HEK293 (cell line): Measurements from ENCODE around the gene CAPS.
A peak's percentile ranks its signal among the peaks of the same experiment; 100 is the strongest.

Source experiments
- CTCF ChIA-PET: fragments of 350-600 bp; formaldehyde crosslinking; extraction: SDS; loops from one replicate; lab custom pipeline; 2021; ENCODE audit warnings: antibody characterized with exemption; lab: Yijun Ruan, JAX
- POLR2A ChIA-PET: fragments of 300-600 bp; formaldehyde crosslinking; extraction: SDS; loops from one replicate; lab custom pipeline; 2020; ENCODE audit warnings: antibody characterized with exemption, inconsistent platforms; lab: Yijun Ruan, JAX
- H3K27ac ChIP-seq: fragments of 200-500 bp; sonication (Bioruptor generic); 2 replicates; pipeline ENCODE4 v1.5.1; 2014; ENCODE audit warnings: low read depth, low read length, control low read depth, inconsistent platforms; ENCODE audit errors: extremely low read depth
- H3K36me3 ChIP-seq, 2 experiments: fragments of 200-500 bp in 1 of 2; sonication (Bioruptor generic) in 1 of 2; 1 replicate in 1 of 2; 2 replicates in 1 of 2; pipeline ENCODE4 v1.5.1; 2014 to 2017; ENCODE audit warnings: inconsistent platforms in 2 of 2, low read length in 2 of 2; ENCODE audit not compliant: control insufficient read depth in 2 of 2, insufficient read depth in 1 of 2
- H3K4me1 ChIP-seq: fragments of 200-500 bp; sonication (Bioruptor generic); 2 replicates; pipeline ENCODE4 v1.5.1; 2014; ENCODE audit warnings: mild to moderate bottlenecking, low read length, inconsistent platforms; ENCODE audit not compliant: control insufficient read depth, insufficient read depth
- H3K4me3 ChIP-seq: 2 replicates; pipeline ENCODE4 v1.5.1; 2011; ENCODE audit warnings: low read depth, mild to moderate bottlenecking, control low read depth, low read length, moderate library complexity
- H3K9me3 ChIP-seq: fragments of 200-500 bp; sonication (Bioruptor generic); 2 replicates; pipeline ENCODE4 v1.5.1; 2014; ENCODE audit warnings: low read depth, low read length, inconsistent platforms; ENCODE audit not compliant: control insufficient read depth, insufficient read depth
- GFI1B ChIP-seq: fragments of 450-650 bp; formaldehyde crosslinking; IDR thresholded peaks from 2 replicates; pipeline ENCODE4 v1.5.1; 2016; ENCODE audit warnings: missing biosample characterization, missing genetic modification characterization
- RBAK ChIP-seq: fragments of 450-650 bp; formaldehyde crosslinking; IDR thresholded peaks from 2 replicates; pipeline ENCODE4 v1.5.1; 2016; ENCODE audit warnings: missing biosample characterization, missing genetic modification characterization
- SCRT1 ChIP-seq: fragments of 450-650 bp; formaldehyde crosslinking; IDR thresholded peaks from 2 replicates; pipeline ENCODE4 v1.5.1; 2016; ENCODE audit warnings: missing biosample characterization, missing genetic modification characterization, borderline replicate concordance
- ZFP37 ChIP-seq: fragments of 450-650 bp; formaldehyde crosslinking; IDR thresholded peaks from 2 replicates; pipeline ENCODE4 v1.5.1; 2016; ENCODE audit warnings: missing biosample characterization, missing genetic modification characterization
- ZIC2 ChIP-seq: fragments of 450-650 bp; formaldehyde crosslinking; IDR thresholded peaks from 2 replicates; pipeline ENCODE4 v1.5.1; 2016; ENCODE audit warnings: missing biosample characterization, missing genetic modification characterization
- ZNF202 ChIP-seq: fragments of 450-650 bp; formaldehyde crosslinking; IDR thresholded peaks from 2 replicates; pipeline ENCODE4 v1.5.1; 2016; ENCODE audit warnings: missing biosample characterization, missing genetic modification characterization, borderline replicate concordance
- ZNF311 ChIP-seq: fragments of 450-650 bp; formaldehyde crosslinking; IDR thresholded peaks from 2 replicates; pipeline ENCODE4 v1.5.1; 2017; ENCODE audit warnings: missing biosample characterization, missing genetic modification characterization, borderline replicate concordance
- ZNF423 ChIP-seq: fragments of 450-650 bp; formaldehyde crosslinking; IDR thresholded peaks from 2 replicates; pipeline ENCODE4 v1.5.1; 2016; ENCODE audit warnings: missing biosample characterization, missing genetic modification characterization
- ZNF426 ChIP-seq: fragments of 450-650 bp; formaldehyde crosslinking; IDR thresholded peaks from 2 replicates; pipeline ENCODE4 v1.5.1; 2017; ENCODE audit warnings: missing biosample characterization, missing genetic modification characterization, mild to moderate bottlenecking, inconsistent platforms, moderate library complexity
- ZNF529 ChIP-seq: fragments of 450-650 bp; formaldehyde crosslinking; IDR thresholded peaks from 2 replicates; pipeline ENCODE4 v1.5.1; 2017; ENCODE audit warnings: missing genetic modification characterization, missing biosample characterization; ENCODE audit not compliant: insufficient replicate concordance
- ZNF561 ChIP-seq: fragments of 450-650 bp; IDR thresholded peaks from 2 replicates; pipeline ENCODE4 v1.5.1; 2018; ENCODE audit warnings: missing biosample characterization, missing genetic modification characterization, borderline replicate concordance
- ZNF585B ChIP-seq: fragments of 450-650 bp; formaldehyde crosslinking; IDR thresholded peaks from 2 replicates; pipeline ENCODE4 v1.5.1; 2016; ENCODE audit warnings: missing biosample characterization, missing genetic modification characterization
- ZNF600 ChIP-seq: fragments of 450-650 bp; formaldehyde crosslinking; IDR thresholded peaks from 2 replicates; pipeline ENCODE4 v1.5.1; 2016; ENCODE audit warnings: missing biosample characterization, missing genetic modification characterization
- ZNF677 ChIP-seq: fragments of 450-650 bp; IDR thresholded peaks from 2 replicates; pipeline ENCODE4 v1.5.0; 2018; ENCODE audit warnings: missing biosample characterization, mild to moderate bottlenecking, missing genetic modification characterization, moderate library complexity
- ZNF747 ChIP-seq: fragments of 450-650 bp; formaldehyde crosslinking; IDR thresholded peaks from 2 replicates; pipeline ENCODE4 v1.5.1; 2016; ENCODE audit warnings: missing biosample characterization, missing genetic modification characterization
- TF ChIP-seq, protein P1 (sequence below): fragments of 450-650 bp; formaldehyde crosslinking; IDR thresholded peaks from 2 replicates; pipeline ENCODE4 v1.5.0; 2017; ENCODE audit warnings: missing biosample characterization, missing genetic modification characterization, borderline replicate concordance
- TF ChIP-seq, protein P2 (sequence below): fragments of 450-650 bp; formaldehyde crosslinking; IDR thresholded peaks from 2 replicates; pipeline ENCODE4 v1.5.1; 2016; ENCODE audit warnings: missing biosample characterization, missing genetic modification characterization
- TF ChIP-seq, protein P3 (sequence below): fragments of 450-650 bp; formaldehyde crosslinking; IDR thresholded peaks from 2 replicates; pipeline ENCODE4 v1.5.1; 2016; ENCODE audit warnings: missing biosample characterization, missing genetic modification characterization
- TF ChIP-seq, protein P4 (sequence below): fragments of 450-650 bp; formaldehyde crosslinking; conservative IDR thresholded peaks from 2 replicates; pipeline ENCODE4 v1.5.1; 2016; ENCODE audit warnings: low read depth, missing biosample characterization, missing genetic modification characterization

CAPS gene

DNA sequence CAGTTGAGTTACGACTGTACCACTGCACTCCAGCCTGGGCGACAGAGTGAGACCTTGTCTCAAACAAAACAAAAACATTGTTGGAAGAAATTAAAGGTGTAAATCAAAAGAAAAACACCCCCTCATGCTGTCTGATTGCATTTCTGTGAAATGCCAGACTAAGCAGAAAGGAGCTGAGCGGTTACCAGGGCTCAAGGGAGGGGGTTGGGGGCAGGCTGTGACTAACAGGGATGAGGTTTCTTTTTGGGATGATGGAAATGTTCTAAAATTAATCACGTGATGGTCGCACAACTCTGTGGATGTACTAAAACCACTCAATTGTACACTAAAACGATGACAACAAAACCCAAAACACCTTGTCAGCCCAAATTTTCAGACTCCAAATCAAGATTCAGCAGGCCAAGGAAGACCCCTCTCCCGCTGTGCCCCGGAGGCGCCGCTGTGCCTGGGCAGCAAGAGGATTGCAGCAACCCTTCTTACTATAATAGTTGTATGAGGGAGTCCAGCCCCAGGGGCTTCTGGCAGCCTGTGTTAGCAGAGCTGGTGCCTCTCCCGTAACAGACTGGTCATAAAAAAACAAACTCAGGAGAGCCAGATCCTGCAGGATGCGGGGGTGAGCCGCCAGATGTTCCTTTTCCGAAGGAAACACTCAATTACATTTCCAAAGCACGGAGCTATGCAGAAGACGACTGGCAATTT is 20.9 kb downstream of the CAPS start:
- TF ChIP-seq, protein P1, sequence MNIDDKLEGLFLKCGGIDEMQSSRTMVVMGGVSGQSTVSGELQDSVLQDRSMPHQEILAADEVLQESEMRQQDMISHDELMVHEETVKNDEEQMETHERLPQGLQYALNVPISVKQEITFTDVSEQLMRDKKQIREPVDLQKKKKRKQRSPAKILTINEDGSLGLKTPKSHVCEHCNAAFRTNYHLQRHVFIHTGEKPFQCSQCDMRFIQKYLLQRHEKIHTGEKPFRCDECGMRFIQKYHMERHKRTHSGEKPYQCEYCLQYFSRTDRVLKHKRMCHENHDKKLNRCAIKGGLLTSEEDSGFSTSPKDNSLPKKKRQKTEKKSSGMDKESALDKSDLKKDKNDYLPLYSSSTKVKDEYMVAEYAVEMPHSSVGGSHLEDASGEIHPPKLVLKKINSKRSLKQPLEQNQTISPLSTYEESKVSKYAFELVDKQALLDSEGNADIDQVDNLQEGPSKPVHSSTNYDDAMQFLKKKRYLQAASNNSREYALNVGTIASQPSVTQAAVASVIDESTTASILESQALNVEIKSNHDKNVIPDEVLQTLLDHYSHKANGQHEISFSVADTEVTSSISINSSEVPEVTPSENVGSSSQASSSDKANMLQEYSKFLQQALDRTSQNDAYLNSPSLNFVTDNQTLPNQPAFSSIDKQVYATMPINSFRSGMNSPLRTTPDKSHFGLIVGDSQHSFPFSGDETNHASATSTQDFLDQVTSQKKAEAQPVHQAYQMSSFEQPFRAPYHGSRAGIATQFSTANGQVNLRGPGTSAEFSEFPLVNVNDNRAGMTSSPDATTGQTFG (tag by site-specific recombination): no peak
- TF ChIP-seq RBAK (tag by site-specific recombination) (no peak), SCRT1 (tag by site-specific recombination) (no peak), ZNF677 (tag by site-specific recombination) (no peak), ZNF311 (tag by site-specific recombination) (no peak), ZNF423 (tag by site-specific recombination) (no peak), ZNF585B (tag by site-specific recombination) (no peak), ZFP37 (tag by site-specific recombination) (no peak), ZNF561 (tag by site-specific recombination) (peak; percentile 62; the same call in 1 of the 2 replicates), ZNF747 (tag by site-specific recombination) (no peak), ZNF529 (tag by site-specific recombination) (no peak), GFI1B (no peak), ZNF600 (peak; percentile 77), ZNF426 (tag by site-specific recombination) (no peak), ZIC2 (tag by site-specific recombination) (peak; percentile 43), ZNF202 (tag by site-specific recombination) (no peak)
- TF ChIP-seq, protein P2, sequence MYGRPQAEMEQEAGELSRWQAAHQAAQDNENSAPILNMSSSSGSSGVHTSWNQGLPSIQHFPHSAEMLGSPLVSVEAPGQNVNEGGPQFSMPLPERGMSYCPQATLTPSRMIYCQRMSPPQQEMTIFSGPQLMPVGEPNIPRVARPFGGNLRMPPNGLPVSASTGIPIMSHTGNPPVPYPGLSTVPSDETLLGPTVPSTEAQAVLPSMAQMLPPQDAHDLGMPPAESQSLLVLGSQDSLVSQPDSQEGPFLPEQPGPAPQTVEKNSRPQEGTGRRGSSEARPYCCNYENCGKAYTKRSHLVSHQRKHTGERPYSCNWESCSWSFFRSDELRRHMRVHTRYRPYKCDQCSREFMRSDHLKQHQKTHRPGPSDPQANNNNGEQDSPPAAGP (tag by site-specific recombination): no peak
- TF ChIP-seq, protein P3, sequence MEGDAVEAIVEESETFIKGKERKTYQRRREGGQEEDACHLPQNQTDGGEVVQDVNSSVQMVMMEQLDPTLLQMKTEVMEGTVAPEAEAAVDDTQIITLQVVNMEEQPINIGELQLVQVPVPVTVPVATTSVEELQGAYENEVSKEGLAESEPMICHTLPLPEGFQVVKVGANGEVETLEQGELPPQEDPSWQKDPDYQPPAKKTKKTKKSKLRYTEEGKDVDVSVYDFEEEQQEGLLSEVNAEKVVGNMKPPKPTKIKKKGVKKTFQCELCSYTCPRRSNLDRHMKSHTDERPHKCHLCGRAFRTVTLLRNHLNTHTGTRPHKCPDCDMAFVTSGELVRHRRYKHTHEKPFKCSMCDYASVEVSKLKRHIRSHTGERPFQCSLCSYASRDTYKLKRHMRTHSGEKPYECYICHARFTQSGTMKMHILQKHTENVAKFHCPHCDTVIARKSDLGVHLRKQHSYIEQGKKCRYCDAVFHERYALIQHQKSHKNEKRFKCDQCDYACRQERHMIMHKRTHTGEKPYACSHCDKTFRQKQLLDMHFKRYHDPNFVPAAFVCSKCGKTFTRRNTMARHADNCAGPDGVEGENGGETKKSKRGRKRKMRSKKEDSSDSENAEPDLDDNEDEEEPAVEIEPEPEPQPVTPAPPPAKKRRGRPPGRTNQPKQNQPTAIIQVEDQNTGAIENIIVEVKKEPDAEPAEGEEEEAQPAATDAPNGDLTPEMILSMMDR: no peak
- TF ChIP-seq, protein P4, sequence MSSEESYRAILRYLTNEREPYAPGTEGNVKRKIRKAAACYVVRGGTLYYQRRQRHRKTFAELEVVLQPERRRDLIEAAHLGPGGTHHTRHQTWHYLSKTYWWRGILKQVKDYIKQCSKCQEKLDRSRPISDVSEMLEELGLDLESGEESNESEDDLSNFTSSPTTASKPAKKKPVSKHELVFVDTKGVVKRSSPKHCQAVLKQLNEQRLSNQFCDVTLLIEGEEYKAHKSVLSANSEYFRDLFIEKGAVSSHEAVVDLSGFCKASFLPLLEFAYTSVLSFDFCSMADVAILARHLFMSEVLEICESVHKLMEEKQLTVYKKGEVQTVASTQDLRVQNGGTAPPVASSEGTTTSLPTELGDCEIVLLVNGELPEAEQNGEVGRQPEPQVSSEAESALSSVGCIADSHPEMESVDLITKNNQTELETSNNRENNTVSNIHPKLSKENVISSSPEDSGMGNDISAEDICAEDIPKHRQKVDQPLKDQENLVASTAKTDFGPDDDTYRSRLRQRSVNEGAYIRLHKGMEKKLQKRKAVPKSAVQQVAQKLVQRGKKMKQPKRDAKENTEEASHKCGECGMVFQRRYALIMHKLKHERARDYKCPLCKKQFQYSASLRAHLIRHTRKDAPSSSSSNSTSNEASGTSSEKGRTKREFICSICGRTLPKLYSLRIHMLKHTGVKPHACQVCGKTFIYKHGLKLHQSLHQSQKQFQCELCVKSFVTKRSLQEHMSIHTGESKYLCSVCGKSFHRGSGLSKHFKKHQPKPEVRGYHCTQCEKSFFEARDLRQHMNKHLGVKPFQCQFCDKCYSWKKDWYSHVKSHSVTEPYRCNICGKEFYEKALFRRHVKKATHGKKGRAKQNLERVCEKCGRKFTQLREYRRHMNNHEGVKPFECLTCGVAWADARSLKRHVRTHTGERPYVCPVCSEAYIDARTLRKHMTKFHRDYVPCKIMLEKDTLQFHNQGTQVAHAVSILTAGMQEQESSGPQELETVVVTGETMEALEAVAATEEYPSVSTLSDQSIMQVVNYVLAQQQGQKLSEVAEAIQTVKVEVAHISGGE (tag by site-specific recombination): no peak
- TF ChIP-seq, all 188 proteins: peak for 3
- no peaks in the 10 kb centered on the region for H3K9me3 ChIP-seq
- no peak overlapping the region for H3K4me3 ChIP-seq
- POLR2A ChIA-PET: no interaction called here
- peaks cover 14 to 69% of the 10 kb centered on the region in 2 experiments for H3K36me3 ChIP-seq
- no peak overlapping the region for H3K27ac ChIP-seq
- H3K4me1 ChIP-seq: peaks cover 4% of the 10 kb centered on the region; the same call in 1 of the 2 replicates
- CTCF ChIA-PET: interaction anchor here (0.5 to 1.7 kb wide), 6 partner anchors 12 to 581 kb away, joined by 3 to 7 read pairs (median 4); partner anchors contain the start of gene NRTN
